PC-9 (cell line): ENCODE measurements around the gene CAMTA1. TPM values are rescaled to one million over a fixed set of nuclear protein-coding genes. Genes with fewer than 3 reads are reported as not detected.

Experiments
- BruUV-seq: library from RNA; stranded (reverse); fragments of 400-500 nt; replicated peaks from 2 replicates; lab custom pipeline; 2021; lab: Mats Ljungman, UMichigan
- CTCF ChIA-PET: fragments of 300-600 bp; sonication (Branson Sonifier 250); formaldehyde crosslinking; loops from one replicate; lab custom pipeline; 2022; ENCODE audit warnings: antibody characterized with exemption; lab: Charles Lee
- POLR2A ChIA-PET: fragments of 300-600 bp; sonication (Branson Sonifier 250); formaldehyde crosslinking; loops from one replicate; lab custom pipeline; 2022; ENCODE audit warnings: antibody characterized with exemption; ENCODE audit not compliant: unreplicated experiment; lab: Charles Lee
- DNase-seq, 2 experiments: peaks; one replicate each; pipeline versions ENCODE4 v3.0.0 to v3.0.0-alpha.2; 2015 to 2022; ENCODE audit warnings: mixed read lengths in 1 of 2
- H2AFZ ChIP-seq: fragments of 200-600 bp; sonication (generic); 2 replicates; pipeline ENCODE4 v1.8.1; 2017; ENCODE audit warnings: antibody characterized with exemption
- H3F3A ChIP-seq: fragments of 200-600 bp; sonication (generic); 2 replicates; pipeline ENCODE4 v1.8.1; 2017; ENCODE audit warnings: antibody characterized with exemption, mild to moderate bottlenecking, low read depth; ENCODE audit not compliant: insufficient read depth
- H3K27ac ChIP-seq: fragments of 200-600 bp; sonication (generic); 2 replicates; pipeline ENCODE4 v1.6.1; 2016; ENCODE audit warnings: mixed run types
- H3K27me3 ChIP-seq: fragments of 200-600 bp; sonication (generic); 2 replicates; pipeline ENCODE4 v1.6.1; 2016; ENCODE audit warnings: low read depth, mixed run types; ENCODE audit not compliant: insufficient read depth
- H3K36me3 ChIP-seq: fragments of 200-600 bp; sonication (generic); 2 replicates; pipeline ENCODE4 v1.6.1; 2016; ENCODE audit warnings: low read depth, mixed run types
- H3K4me1 ChIP-seq: fragments of 200-600 bp; sonication (generic); replicated peaks from 2 replicates; pipeline ENCODE4 v1.6.1; 2016; ENCODE audit warnings: mixed run types; ENCODE audit not compliant: insufficient read depth
- H3K4me2 ChIP-seq: fragments of 200-600 bp; sonication (generic); 2 replicates; pipeline ENCODE4 v1.6.1; 2017; ENCODE audit warnings: mixed run types
- H3K4me3 ChIP-seq: fragments of 200-600 bp; sonication (generic); 2 replicates; pipeline ENCODE4 v1.6.1; 2016; ENCODE audit warnings: mixed run types
- H3K79me2 ChIP-seq: fragments of 200-600 bp; sonication (generic); 2 replicates; pipeline ENCODE4 v1.6.1; 2017; ENCODE audit warnings: low read depth, mixed run types
- H3K9me2 ChIP-seq: fragments of 200-600 bp; sonication (generic); 2 replicates; pipeline ENCODE4 v1.8.1; 2017; ENCODE audit warnings: mild to moderate bottlenecking; ENCODE audit not compliant: insufficient read depth
- H3K9me3 ChIP-seq: fragments of 200-600 bp; sonication (generic); 2 replicates; pipeline ENCODE4 v1.8.1; 2016; ENCODE audit warnings: low read depth; ENCODE audit not compliant: insufficient read depth
- H4K20me1 ChIP-seq: fragments of 200-600 bp; sonication (generic); 2 replicates; pipeline ENCODE4 v1.8.1; 2017; ENCODE audit not compliant: insufficient read depth
- CTCF ChIP-seq: fragments of 200-600 bp; sonication (generic); conservative IDR thresholded peaks from 2 replicates; pipeline ENCODE4 v1.6.1; 2017; ENCODE audit warnings: mixed run types, antibody characterized with exemption, mild to moderate bottlenecking, moderate library complexity
- EZH2 ChIP-seq: fragments of 200-600 bp; sonication (generic); IDR thresholded peaks from 2 replicates; pipeline ENCODE4 v1.8.0; 2017; ENCODE audit warnings: antibody characterized with exemption, low read depth
- intact Hi-C: fragments of 100-400 bp; cut with micrococcal nuclease; formaldehyde crosslinking; loops from one replicate; pipeline ENCODE4 v1.10.0; 2022; ENCODE audit not compliant: unreplicated experiment
- total RNA-seq: library from RNA; stranded (reverse); gene quantifications from 2 replicates; pipeline ENCODE4 v1.2.3, GENCODE V29; 2021

The CAMTA1 gene
- total RNA-seq, 1 experiment from 2014 or later: 72.3 TPM

- Histone ChIP-seq H3K9me2 (no peaks in the 10 kb centered on the region), H2AFZ (no peak overlapping the region), H3K4me1 (no peaks in the 10 kb centered on the region), H3K4me2 (no peak overlapping the region), H3K79me2 (no peaks in the 10 kb centered on the region), H4K20me1 (no peaks in the 10 kb centered on the region), H3K27me3 (peaks cover 12% of the 10 kb centered on the region), H3K9me3 (no peaks in the 10 kb centered on the region), H3K36me3 (no peaks in the 10 kb centered on the region), H3K4me3 (no peak overlapping the region), H3K27ac (no peak overlapping the region), H3F3A (no peaks in the 10 kb centered on the region)
- intact Hi-C loops: no loop called here
- TF ChIP-seq CTCF (no peak), EZH2 (no peak)
- no TSS peak for BruUV-seq
- DNase-seq: no peak
- POLR2A ChIA-PET: no interaction called here
- CTCF ChIA-PET: no interaction called here
Observed at GRCh38 chr1:7613106-7613850, 828.0 kb downstream of the CAMTA1 start.

DNA sequence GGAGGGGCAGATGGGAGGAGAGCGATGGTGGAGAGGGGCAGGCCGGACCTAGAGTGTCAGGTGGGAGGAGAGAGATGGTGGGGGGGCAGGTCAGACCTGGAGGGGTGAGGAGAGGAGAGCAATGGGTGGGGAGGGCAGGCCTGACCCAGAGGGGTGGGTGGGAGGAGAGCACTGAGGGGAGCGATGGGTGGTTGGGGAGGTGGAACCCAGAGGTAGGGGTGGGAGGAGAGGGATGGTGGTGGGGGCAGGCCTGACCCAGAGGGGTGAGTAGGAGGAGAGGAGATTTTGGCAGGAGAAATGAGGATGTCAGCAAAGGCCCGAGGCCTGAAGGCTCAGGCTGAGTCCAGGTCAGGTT, 828.6 kb downstream of the CAMTA1 start:
- POLR2A ChIA-PET: no interaction called here
- BruUV-seq: no TSS peak
- TF ChIP-seq CTCF: no peak
- TF ChIP-seq EZH2: no peak

GRCh38 chr1:7614576-7615074, 829.4 kb downstream of the CAMTA1 start:
- H3K4me3 ChIP-seq: no peak overlapping the region
- no peaks in the 10 kb centered on the region for H3K9me3 ChIP-seq
- POLR2A ChIA-PET: no interaction called here
- H4K20me1 ChIP-seq: no peaks in the 10 kb centered on the region
- no peaks in the 10 kb centered on the region for H3F3A ChIP-seq
- H3K4me2 ChIP-seq: no peak overlapping the region
- intact Hi-C loops: no loop called here
- H2AFZ ChIP-seq: no peak overlapping the region
- no peaks in the 10 kb centered on the region for H3K36me3 ChIP-seq
- no TSS peak for BruUV-seq
- H3K27me3 ChIP-seq: peaks cover 12% of the 10 kb centered on the region
- CTCF ChIA-PET: no interaction called here
- H3K27ac ChIP-seq: no peak overlapping the region
- no peaks in the 10 kb centered on the region for H3K9me2 ChIP-seq
- no peaks in the 10 kb centered on the region for H3K79me2 ChIP-seq
- no peak for DNase-seq
- TF ChIP-seq CTCF: no peak
- TF ChIP-seq EZH2: no peak
- no peaks in the 10 kb centered on the region for H3K4me1 ChIP-seq

More for the DNA sequence above, 828.6 kb downstream of the CAMTA1 start:
- DNase-seq: no peak
- H3K4me1 ChIP-seq: no peaks in the 10 kb centered on the region
- H3K9me2 ChIP-seq: no peaks in the 10 kb centered on the region
- no peaks in the 10 kb centered on the region for H3F3A ChIP-seq
- no peaks in the 10 kb centered on the region for H3K36me3 ChIP-seq
- CTCF ChIA-PET: no interaction called here
- H2AFZ ChIP-seq: no peak overlapping the region
- no peaks in the 10 kb centered on the region for H3K79me2 ChIP-seq
- H3K4me3 ChIP-seq: no peak overlapping the region
- H3K27me3 ChIP-seq: peaks cover 12% of the 10 kb centered on the region
- no peaks in the 10 kb centered on the region for H4K20me1 ChIP-seq
- H3K9me3 ChIP-seq: no peaks in the 10 kb centered on the region
- no peak overlapping the region for H3K27ac ChIP-seq
- H3K4me2 ChIP-seq: no peak overlapping the region
- intact Hi-C loops: no loop called here
